ENCODE measurements around the gene EDRF1. TPM values are rescaled to one million over a fixed set of nuclear protein-coding genes. Genes with fewer than 3 reads are reported as not detected.

EDRF1 gene
- total and polyA plus RNA-seq, 2 of the 8 experiments (the other 6 are each of a cell fraction or from before 2014, with no cell fraction given), result 19.9 to 37.8 TPM

DNA sequence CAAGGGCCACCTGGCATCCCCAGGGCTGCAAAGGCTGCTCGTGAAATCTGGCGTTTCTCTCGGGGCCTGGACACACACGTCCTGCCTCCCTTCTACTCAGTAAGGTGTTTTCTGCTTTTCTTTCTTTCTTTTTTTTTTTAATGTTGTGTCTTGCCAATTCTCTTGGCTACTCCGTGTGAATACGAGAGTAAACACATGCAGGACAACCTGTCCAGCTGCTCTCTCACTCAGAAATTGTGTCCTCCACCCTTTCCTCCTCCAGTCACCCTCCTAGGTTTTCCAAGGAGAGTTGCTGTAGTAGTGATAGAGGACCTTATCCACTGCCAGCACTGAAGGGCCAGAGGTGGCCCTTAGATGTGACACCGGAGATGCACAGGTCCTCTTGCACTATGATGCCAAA lies 35.7 kb upstream of the EDRF1 start (continued):
- TF ChIP-seq, protein P1, sequence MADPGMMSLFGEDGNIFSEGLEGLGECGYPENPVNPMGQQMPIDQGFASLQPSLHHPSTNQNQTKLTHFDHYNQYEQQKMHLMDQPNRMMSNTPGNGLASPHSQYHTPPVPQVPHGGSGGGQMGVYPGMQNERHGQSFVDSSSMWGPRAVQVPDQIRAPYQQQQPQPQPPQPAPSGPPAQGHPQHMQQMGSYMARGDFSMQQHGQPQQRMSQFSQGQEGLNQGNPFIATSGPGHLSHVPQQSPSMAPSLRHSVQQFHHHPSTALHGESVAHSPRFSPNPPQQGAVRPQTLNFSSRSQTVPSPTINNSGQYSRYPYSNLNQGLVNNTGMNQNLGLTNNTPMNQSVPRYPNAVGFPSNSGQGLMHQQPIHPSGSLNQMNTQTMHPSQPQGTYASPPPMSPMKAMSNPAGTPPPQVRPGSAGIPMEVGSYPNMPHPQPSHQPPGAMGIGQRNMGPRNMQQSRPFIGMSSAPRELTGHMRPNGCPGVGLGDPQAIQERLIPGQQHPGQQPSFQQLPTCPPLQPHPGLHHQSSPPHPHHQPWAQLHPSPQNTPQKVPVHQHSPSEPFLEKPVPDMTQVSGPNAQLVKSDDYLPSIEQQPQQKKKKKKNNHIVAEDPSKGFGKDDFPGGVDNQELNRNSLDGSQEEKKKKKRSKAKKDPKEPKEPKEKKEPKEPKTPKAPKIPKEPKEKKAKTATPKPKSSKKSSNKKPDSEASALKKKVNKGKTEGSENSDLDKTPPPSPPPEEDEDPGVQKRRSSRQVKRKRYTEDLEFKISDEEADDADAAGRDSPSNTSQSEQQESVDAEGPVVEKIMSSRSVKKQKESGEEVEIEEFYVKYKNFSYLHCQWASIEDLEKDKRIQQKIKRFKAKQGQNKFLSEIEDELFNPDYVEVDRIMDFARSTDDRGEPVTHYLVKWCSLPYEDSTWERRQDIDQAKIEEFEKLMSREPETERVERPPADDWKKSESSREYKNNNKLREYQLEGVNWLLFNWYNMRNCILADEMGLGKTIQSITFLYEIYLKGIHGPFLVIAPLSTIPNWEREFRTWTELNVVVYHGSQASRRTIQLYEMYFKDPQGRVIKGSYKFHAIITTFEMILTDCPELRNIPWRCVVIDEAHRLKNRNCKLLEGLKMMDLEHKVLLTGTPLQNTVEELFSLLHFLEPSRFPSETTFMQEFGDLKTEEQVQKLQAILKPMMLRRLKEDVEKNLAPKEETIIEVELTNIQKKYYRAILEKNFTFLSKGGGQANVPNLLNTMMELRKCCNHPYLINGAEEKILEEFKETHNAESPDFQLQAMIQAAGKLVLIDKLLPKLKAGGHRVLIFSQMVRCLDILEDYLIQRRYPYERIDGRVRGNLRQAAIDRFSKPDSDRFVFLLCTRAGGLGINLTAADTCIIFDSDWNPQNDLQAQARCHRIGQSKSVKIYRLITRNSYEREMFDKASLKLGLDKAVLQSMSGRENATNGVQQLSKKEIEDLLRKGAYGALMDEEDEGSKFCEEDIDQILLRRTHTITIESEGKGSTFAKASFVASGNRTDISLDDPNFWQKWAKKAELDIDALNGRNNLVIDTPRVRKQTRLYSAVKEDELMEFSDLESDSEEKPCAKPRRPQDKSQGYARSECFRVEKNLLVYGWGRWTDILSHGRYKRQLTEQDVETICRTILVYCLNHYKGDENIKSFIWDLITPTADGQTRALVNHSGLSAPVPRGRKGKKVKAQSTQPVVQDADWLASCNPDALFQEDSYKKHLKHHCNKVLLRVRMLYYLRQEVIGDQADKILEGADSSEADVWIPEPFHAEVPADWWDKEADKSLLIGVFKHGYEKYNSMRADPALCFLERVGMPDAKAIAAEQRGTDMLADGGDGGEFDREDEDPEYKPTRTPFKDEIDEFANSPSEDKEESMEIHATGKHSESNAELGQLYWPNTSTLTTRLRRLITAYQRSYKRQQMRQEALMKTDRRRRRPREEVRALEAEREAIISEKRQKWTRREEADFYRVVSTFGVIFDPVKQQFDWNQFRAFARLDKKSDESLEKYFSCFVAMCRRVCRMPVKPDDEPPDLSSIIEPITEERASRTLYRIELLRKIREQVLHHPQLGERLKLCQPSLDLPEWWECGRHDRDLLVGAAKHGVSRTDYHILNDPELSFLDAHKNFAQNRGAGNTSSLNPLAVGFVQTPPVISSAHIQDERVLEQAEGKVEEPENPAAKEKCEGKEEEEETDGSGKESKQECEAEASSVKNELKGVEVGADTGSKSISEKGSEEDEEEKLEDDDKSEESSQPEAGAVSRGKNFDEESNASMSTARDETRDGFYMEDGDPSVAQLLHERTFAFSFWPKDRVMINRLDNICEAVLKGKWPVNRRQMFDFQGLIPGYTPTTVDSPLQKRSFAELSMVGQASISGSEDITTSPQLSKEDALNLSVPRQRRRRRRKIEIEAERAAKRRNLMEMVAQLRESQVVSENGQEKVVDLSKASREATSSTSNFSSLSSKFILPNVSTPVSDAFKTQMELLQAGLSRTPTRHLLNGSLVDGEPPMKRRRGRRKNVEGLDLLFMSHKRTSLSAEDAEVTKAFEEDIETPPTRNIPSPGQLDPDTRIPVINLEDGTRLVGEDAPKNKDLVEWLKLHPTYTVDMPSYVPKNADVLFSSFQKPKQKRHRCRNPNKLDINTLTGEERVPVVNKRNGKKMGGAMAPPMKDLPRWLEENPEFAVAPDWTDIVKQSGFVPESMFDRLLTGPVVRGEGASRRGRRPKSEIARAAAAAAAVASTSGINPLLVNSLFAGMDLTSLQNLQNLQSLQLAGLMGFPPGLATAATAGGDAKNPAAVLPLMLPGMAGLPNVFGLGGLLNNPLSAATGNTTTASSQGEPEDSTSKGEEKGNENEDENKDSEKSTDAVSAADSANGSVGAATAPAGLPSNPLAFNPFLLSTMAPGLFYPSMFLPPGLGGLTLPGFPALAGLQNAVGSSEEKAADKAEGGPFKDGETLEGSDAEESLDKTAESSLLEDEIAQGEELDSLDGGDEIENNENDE (IDR thresholded peaks at IDR 0.05; ENCODE audit: insufficient replicate concordance, low read length), result no peak
- no peak for TF ChIP-seq KDM1A (IDR thresholded peaks at IDR 0.05; ENCODE audit: borderline replicate concordance, low read length)
- TF ChIP-seq SIX5 (IDR thresholded peaks at IDR 0.05; ENCODE audit: low read depth, low read length), result no peak
- TF ChIP-seq POU5F1 (IDR thresholded peaks at IDR 0.05; ENCODE audit: low read depth, low read length), result no peak
